GM10248 (cell line): ENCODE data around the gene ABCG4.

ENCODE experiments used
- CTCF ChIA-PET: fragments of 300-600 bp; sonication (Branson Sonifier 250); formaldehyde crosslinking; extraction: SDS; loops from one replicate; lab custom pipeline; 2021; ENCODE audit warnings: antibody characterized with exemption; lab: Yijun Ruan, JAX
- POLR2A ChIA-PET: fragments of 350-650 bp; sonication (Branson Sonifier 250); formaldehyde crosslinking; extraction: SDS; loops from one replicate; lab custom pipeline; 2020; ENCODE audit warnings: antibody characterized with exemption; lab: Yijun Ruan, JAX
- DNase-seq: peaks from one replicate; pipeline ENCODE4 v3.0.0; 2012; ENCODE audit errors: extremely low spot score
- CTCF ChIP-seq: IDR thresholded peaks from 2 replicates; pipeline ENCODE4 v1.5.1; 2012; ENCODE audit warnings: mild to moderate bottlenecking, low read depth; ENCODE audit errors: extremely low read depth, missing control alignments, control extremely low read depth

Gene ABCG4

DNA sequence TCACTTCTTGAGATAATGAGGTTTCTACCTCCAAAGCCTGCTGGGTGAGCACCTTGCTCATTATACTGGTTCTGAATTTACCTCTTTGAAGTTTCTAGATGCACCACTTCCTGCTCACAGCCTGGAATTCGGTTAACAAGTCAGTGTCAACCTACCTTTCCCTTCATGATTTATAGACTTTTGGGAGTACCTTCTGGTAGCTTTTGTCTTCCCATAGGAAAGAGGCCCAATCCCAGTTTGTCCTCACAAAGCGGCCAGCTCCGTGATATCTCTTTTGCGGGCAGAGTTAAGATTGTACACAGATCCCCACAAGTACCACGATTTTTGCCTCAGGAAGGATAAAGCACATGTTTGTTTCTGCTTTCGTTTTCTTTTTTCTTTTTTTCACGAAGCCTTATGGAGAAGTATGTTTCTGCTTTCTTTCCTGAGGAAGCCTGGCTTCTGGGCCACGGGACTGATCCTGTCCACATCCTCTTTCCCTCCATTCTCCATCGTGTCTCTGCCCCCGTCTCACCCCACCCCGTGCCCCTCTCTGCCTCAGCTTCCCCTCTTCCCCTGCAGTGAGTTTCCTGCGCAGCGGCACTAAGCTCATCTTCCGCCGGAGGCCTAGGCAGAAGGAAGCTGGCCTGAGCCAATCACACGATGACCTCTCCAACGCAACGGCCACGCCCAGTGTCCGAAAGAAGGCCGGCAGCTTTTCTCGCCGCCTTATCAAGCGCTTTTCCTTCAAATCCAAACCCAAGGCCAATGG lies 33.2 kb upstream of the ABCG4 start:
- ChIA-PET CTCF (interaction anchor here (1.0 to 1.3 kb wide), 3 partner anchors 14 to 91 kb away, joined by 3 read pairs; partner anchors contain the start of genes CBL and DPAGT1), POLR2A (interaction anchor here (0.6 to 1.1 kb wide), 2 partner anchors 21 to 221 kb away, joined by 3 to 5 read pairs; a partner anchor contains a TSS)
- no peak for TF ChIP-seq CTCF
- no peak for DNase-seq

- TF ChIP-seq CTCF = no peak
- CTCF ChIA-PET = interaction anchor here (1.0 to 1.3 kb wide), 3 partner anchors 14 to 90 kb away, joined by 3 read pairs; partner anchors contain the start of genes CBL and DPAGT1
- POLR2A ChIA-PET = interaction anchor here (0.6 to 1.1 kb wide), 2 partner anchors 21 to 220 kb away, joined by 3 to 5 read pairs; a partner anchor contains a TSS
- DNase-seq = no peak
These were observed 32.6 kb upstream of the ABCG4 start for GRCh38 chr11:119116235-119116594.

GRCh38 chr11:119116601-119117000 lies 32.3 kb upstream of the ABCG4 start:
- CTCF ChIA-PET = interaction anchor here (1.0 to 1.3 kb wide), 3 partner anchors 15 to 90 kb away, joined by 3 read pairs; partner anchors contain the start of genes CBL and DPAGT1
- DNase-seq = no peak
- POLR2A ChIA-PET = interaction anchor here (1.1 kb wide), 1 partner anchor 22 kb away, joined by 3 read pairs; a partner anchor contains a TSS
- no peak for TF ChIP-seq CTCF

- no peak for DNase-seq
- ChIA-PET POLR2A (no interaction called here), CTCF (no interaction called here)
- no peak for TF ChIP-seq CTCF
These were observed 31.7 kb upstream of the ABCG4 start for GRCh38 chr11:119117004-119117706.

GRCh38 chr11:119118227-119118626 lies 30.6 kb upstream of the ABCG4 start:
- POLR2A ChIA-PET = no interaction called here
- CTCF ChIA-PET = interaction anchor here (1.1 to 1.6 kb wide), 4 partner anchors 11 to 212 kb away, joined by 3 to 4 read pairs (median 4); partner anchors contain the start of gene C2CD2L
- no peak for TF ChIP-seq CTCF
- DNase-seq = no peak

- CTCF ChIA-PET = interaction anchor here (1.1 to 4.9 kb wide), 5 partner anchors 10 to 212 kb away, joined by 3 to 29 read pairs (median 4); partner anchors contain the start of gene C2CD2L
- POLR2A ChIA-PET = interaction anchor here (0.6 kb wide), 1 partner anchor 34 kb away, joined by 6 read pairs; no protein-coding TSS in a partner anchor
- DNase-seq = no peak
- TF ChIP-seq CTCF = no peak
These were observed 29.9 kb upstream of the ABCG4 start for GRCh38 chr11:119118946-119119345.
